GM18520 (cell line): ENCODE results near the gene CD200R1L.

ENCODE experiments used
- ATAC-seq: cut with Tn5 transposase; IDR thresholded peaks from one replicate; pipeline ENCODE4 v1.9.1; 2021; ENCODE audit not compliant: unreplicated experiment

CD200R1L gene

DNA sequence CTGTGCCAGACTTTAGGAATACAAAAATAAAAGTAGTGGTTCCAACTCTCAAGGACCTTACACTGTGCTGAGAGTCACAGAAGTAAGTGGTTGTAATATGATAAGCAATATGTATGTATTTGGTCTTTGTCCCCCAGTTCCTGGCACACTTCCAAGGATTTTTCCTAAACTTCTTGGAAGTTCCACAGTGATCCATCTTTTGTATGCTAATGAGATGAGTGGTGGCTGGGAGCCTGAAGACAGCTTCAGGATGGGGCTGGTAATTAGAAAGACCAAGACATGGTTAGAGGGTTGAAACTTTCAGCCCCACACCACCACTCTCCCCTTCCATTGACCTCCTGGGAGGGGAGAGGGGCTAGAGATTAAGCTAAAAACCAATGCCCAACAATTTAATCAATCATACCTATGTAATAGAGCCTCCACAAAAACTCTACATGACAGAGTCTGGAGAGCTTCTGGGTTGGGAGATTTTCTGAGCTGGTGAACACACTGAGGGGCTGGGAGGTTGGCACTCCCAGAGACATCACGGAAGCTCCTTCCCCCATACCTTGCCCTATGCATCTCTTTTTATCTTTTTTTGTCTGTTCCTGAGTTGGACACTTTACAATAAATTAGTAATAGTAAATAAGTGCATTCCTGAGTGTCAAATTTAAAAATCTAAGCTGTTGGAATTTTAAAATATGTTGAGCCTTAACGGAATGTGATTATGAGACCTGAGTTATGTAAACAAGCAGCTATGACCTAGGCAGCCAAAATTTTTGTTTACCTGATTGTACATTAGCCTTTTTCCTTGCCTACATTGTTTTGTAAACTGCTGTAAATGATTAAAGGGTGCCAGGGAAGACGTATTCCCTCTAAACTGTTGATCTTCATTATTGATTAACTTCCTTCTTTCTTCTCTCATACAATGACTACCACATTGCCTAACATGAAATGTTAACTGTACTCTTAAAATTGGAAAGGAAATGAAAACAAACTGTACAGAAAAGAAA, 24.3 kb downstream of the CD200R1L start:
- ATAC-seq = no peak

DNA sequence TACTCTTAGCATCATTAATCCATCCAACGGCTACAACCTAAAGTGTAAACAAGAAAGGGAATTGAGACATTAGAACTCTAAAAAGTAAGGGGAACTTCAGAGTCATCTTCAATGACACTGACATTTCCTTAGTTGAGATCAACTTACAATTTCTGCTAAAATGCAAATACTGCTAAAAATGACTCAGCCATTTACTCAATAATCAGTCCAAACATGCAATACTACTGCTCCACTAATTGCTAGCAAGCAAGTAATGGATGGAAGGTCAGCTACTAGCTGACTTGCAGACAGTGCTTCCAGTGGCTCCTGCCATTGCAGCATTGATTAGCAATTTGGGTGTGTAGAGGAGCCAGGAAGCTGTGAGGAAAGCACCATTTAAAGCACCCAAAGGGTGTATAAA, 28.4 kb downstream of the CD200R1L start:
- peak; percentile 33 for ATAC-seq

DNA sequence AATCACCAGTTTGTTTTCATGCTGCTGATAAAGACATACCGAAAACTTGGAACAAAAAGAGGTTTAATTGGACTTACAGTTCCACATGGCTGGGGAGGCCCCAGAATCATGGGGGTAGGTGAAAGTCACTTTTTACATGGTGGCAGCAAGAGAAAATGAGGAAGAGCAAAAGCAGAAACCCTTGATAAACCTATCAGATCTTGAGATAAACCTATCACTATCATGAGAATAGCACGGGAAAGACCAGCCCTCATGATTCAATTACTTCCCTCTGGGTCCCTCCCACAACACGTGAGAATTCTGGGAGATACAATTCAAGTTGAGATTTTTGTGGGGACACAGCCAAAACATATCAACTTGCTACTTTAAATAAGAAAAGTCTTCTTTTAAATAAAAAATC, 28.9 kb downstream of the CD200R1L start:
- no peak for ATAC-seq

DNA sequence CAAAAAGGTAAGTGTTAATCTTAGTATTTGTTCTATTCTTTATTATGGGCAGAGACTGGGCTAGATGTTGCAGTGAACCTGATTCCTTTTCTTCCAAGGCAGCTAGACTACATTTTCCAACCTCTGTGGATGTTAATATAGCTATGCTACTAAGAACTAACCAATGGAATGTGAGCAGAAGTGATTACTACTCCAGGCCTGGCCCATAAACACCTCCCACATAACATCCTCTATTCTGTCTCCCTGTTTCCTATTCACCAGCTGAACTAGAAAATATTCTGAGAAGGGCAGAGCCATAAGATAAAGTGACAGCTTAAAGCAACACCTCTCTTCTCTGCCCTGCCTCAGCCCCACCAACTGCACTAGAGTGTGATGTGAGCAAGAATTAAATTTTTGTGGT, 29.4 kb downstream of the CD200R1L start:
- ATAC-seq = no peak

DNA sequence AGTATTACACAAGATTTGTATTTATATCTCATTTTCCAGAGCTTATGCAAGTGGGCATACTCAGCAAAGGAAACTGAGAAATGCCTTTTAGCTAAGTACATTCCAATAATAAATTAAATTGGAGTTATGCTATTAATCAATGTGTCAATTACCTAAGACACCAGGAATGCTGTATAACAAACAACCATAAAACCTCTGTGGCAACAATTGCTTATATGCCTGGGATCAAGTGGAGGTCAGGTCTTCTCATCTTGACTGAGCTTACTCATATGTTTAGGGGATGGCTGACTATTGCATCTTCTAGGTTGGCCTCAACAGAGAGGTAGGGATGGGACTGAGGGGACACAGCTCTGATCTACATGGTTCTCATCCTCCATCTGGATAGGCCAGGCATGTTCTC, 30.7 kb downstream of the CD200R1L start:
- no peak for ATAC-seq

DNA sequence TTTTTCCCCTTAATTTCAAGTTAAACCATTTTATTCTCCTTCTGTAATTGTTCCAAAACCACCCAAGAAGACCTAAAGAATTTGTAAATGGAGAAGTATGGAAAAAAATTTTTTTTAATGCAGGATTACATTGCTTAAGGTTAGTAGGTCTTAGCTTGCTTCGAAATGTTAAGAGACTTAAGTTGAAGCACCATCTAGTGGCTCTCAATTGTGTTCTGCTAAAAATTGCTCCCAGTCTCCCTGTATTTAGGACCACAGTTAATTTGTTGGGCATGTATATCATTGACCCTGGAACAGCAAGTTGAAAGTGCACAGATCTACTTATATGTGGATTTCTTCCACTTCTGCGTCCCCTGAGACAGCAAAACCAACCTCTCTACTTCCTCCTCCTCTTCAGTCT, 32.4 kb downstream of the CD200R1L start:
- no peak for ATAC-seq

DNA sequence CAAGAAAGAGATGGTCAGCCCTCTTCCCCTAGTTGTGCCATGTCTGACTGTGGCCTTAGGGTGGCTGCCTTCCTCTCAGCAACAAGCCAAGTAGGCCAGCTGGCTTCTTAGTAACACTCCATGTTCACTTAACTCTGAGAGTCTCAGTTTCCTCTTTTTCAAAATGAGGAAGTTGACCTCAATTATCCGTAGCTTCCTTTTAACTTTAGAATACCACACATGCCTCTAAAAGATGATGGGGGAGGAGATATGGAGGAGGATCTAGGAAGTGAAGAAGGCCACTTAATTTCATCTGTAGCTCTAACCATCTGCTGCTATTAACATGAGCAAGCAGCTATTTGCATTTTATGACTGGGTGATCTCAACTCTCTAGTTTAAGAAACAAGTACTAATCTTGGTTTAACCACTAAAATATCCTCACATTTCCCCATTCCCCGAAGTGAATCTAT, 32.9 kb downstream of the CD200R1L start:
- no peak for ATAC-seq

DNA sequence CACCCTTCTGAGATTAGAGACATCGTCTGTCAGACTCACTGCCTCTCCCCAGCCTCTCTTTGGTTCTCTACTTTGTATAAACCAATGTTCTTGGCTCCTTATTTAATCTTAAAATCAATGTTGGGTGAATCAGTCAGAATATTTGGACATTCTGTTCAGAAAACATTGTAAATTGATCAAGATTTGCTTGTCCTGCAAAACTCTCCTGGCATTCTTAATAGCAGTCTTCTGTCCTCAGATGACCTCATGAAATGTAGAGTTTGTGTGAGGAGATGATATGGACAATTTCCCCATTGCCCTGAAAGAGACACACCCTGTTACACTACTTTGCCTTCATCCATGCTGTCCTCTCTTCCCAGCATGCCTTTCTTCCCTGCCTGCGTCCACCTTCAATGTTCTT, 33.6 kb downstream of the CD200R1L start:
- no peak for ATAC-seq

DNA sequence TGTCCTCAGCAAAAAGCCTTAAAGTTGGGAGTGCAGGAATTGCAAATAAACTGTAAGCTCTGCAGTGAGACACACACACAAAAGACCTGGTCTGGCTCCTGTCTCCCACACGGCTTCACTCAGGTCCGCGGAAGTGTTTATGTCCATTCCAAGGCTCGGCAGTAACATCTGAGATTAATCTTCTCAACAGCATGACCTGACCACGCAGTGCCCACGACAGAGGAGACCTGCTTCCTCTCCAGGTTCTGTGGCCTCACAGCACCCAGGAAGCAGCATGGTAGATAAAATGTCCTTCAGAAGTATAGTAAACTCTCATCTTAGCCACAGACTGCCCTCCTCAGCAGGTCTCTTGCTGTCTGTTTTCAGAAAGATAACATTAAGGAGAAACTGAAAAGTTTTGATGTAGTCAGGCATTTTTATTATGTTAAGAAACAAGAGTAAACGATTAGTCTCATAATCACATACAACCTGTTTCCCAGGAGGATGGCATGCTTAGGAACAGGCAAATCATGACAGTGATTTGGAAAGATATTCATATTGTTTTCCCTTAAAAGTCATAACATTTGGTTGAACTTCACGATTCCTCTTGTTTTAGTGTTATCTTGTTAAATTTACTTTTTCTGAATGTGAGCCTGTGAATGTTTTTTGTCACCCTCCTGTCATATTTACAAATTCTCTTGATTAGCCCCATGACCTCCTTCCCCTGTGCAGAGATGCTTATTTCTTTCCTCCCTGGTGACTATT, 34.6 kb downstream of the CD200R1L start:
- ATAC-seq = no peak

DNA sequence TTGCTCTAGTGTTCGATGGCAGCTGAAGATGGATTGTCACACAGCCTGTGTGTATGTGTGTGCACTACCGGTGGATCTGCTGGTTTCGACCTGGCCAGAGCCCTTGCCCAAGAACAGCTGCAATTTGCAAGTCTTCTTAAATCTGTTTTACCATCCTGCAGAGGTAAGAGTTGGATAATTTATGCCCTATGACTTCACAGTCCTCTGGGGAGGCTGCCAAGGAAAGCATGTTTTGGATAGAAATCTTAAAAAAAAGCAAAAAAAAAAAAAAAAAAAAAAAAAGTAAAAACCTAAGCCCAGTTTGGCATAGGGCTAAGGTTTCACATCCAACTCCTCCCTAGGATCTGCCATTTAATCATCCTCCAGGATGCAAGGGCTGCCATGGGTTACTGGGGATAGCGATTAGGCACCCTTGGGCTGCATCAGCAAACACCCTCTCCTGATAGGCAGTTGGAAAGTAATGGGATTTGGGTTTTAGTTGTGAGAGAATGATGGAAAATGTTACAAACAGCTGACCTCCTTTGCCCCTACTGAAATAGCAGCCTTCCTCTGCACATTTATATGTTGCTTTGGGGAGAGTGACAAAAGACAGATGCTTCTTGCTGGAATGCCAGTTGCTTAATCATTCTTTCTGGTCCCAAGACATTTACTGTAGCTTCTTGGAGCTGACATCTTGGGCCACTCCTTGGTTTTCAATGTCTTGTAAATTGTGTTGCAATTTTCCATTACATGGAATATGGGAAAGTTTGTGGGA, 35.4 kb downstream of the CD200R1L start:
- ATAC-seq = no peak

DNA sequence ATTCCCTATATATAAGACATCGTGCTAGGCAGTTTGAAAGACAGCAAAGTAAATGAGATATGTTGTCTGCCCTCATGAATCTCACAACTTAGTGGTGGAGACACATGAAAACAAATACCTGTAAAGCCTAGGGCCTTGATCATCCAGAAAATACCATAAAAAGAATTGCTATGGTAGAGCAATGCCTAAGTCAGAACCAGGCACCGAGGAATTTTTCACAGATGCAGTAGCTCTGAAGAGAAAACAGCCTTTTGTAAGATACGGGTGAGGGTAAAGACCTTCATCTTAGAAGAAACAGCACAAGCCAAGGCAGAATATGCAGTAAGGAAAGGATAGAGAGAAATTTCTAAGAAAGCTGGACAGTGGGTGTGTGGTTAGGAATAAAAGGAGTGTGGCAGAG, 36.1 kb downstream of the CD200R1L start:
- ATAC-seq = no peak

DNA sequence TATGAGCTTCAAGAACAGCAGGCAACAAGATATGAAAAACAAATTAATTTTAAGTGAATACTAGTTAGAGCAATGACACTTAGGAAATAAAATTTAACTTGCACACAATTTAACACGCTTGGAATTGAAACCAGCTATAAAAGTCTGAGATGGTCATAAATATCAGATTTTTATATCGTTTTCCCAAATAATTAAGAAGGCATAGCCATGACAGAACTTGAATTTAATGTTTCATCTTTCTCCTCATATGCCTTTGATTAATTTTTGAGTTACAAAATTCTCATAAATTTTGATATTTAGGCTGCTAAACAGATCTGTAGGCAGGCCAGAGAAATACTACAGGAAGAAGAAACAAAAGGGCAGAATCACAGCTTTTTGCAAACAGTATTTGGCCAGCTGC, 38.5 kb downstream of the CD200R1L start:
- ATAC-seq = no peak

DNA sequence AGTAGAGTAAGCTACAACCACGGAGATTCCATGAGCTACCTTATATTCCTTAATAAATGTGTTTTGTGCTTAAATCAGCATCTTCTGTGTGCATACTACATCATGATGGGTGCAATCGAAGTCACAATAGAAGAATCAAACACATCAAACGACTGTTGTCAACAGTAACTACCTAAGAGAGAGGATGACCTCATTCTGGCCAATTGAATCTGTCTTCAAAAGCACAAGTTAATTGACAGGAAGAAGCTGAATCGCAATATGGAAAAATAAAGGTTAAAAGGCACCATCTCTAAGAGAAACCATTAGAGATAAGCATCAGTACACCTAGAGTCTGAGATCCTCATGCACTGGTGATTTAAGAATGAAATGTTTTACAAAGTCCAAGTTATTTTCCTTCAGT, 39.0 kb downstream of the CD200R1L start:
- ATAC-seq = no peak

DNA sequence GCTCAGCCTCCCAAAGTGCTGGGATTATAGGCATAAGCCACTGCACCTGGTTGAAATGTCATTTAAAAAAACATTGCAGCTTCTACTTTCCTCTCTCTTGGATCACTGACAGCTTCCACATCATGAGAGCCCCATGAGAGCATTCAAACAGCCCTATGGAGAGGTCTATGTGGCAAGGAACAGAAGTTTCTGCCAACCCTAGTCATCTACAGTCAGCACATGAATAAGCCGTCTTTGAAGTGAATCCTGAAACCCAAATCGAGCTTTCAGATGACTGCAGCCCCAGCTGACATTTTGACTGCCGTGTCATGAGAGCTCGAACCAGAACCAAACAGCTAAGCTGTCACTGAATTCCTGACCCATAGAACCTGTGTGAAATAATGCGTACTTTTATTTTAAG, 39.8 kb downstream of the CD200R1L start:
- no peak for ATAC-seq

DNA sequence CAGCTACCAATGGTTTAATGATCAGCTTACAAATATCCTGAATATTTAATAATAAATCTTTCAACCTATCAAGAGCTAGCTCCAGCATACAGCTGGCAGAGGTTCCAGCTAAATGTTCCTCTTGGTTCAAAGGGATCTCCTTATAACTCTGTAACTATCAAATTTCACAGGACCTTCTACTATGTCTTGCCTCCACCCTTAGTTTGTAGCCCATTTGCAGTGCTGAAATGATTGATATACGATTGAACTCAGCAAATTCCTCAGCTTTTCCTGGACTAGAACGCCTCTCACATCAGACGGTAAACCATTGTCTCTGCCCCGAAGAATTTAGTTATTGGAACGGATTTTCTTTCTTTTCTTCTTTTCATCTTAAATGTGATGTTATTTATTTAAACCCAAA, 41.5 kb downstream of the CD200R1L start:
- no peak for ATAC-seq

DNA sequence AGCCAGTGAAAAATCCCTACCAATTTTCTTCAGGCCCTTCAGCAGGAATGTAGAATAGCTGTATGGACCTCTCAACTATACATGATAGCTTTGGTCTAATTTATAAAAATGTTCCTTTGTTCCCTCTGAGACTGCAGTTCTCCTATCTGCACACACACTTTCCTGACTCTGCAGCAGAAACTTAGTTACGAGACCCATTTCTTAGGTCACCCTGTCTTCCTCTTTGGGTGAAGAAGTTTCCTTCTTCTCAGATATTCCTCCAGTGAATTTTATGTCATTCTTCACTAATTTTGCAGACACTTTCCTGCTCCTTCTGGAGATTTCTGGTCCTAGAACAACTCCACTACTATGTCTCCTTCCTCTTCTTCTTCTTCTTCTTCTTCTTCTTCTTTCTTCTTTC, 42.6 kb downstream of the CD200R1L start:
- no peak for ATAC-seq

DNA sequence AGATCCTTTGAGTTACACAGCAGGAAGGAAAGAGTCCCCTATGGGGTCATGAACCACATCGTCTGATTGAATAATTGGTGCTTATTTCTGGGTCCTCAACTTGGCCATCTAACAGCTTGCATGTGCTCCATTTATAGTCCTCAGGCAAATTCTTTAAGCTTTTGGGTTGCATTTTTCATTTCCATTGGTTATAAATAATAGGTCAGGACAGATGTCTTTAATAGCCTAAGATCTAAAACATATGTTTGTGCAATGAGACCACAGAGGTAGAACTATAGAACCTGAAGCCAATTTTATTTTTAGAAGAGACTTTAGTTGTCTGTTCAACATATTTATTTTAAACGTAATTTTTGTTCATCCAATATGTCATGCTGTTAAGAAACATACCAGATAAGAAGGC, 43.2 kb downstream of the CD200R1L start:
- ATAC-seq = no peak

DNA sequence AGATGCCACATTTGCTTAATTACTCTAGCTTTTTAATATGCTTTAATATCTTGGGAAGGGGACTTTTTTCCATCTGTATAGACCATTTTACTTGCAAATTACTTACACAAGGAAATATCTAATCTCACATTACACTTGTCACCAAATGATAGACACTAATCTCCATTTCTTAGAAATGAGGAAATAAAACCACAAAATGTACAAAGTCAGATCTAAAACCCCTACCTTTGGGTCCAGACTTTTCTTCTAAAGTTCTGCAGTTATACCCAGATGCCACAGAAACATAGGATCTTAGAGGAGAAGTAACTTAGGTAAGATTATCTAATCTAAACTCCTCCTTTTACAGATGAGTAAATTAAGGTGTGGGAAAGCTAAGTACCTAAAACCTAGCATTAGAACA, 44.3 kb downstream of the CD200R1L start:
- no peak for ATAC-seq

DNA sequence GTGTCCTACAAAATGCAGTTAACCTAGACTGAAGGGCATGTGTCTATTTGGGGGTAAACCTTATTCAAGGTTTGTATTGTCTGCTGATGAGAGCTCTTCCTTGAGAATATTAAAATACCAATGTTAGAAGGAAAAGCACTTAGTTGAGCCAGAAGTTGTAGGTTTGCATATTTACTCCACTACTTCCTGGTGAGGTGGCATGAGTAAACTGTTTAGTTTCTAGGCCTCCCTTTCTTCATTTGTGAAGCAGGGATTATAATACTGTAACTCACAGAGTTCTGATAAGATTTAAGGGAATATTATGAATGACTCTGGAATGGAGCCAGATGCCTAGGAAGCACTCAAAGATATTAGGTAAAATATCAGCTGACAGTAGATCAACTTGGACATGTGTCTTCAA, 46.7 kb downstream of the CD200R1L start:
- ATAC-seq = no peak

DNA sequence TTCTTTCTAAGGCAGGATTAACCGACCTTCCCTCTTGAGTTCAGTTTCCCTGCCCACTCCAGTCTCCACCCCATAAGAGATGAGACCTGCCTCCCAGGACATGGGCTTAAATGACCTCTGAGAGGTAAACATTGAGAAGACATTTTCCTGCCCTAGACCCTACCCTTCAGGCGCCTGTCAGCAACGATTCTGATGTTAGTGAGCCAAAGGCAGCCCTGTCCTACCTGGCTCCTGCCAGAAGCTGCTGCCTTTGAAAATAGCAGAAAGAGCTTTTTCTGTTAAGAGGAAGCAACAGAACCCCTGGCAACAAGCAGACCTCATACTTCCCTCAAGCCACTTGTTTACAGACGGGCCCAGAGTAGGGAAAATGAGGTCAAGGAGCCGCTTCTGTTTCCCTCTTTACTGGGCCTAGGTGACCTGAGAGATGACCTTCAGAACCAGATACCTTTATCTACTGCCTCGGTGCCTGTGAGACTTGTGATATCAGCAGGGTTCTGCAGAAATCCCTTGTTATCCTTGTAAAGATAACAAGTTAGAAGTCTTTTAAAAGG, 52.0 kb downstream of the CD200R1L start:
- ATAC-seq = no peak
